ENCODE data around the gene DPM1. TPM values are rescaled to one million over a fixed set of nuclear protein-coding genes. Genes with fewer than 3 reads are reported as not detected.

The DPM1 gene
- total and polyA plus RNA-seq, 2 of the 8 experiments (the other 6 are each of a cell fraction or from before 2014, with no cell fraction given): 42.3 to 57.0 TPM

GRCh38 chr20:50885068-50885467 is 73.3 kb downstream of the DPM1 start:
- H2AFZ ChIP-seq (ENCODE audit: low read length): no peak overlapping the region
- no peaks in the 10 kb centered on the region for H3K4me1 ChIP-seq (replicated peaks in 1 of 4; ENCODE audit: control insufficient read depth in 3 of 4, insufficient read depth in 4 of 4, low read length in 3 of 4)
- CTCF ChIA-PET (ENCODE audit: partially characterized antibody): interaction anchor here (0.6 to 3.4 kb wide), 7 partner anchors 13 to 92 kb away, joined by 3 to 8 read pairs (median 4); partner anchors contain the start of gene BCAS4
- H3K79me1 ChIP-seq (ENCODE audit: low read depth, low read length): no peaks in the 10 kb centered on the region; the same call in 1 of the 2 replicates
- H3K4ac ChIP-seq (replicated peaks; ENCODE audit: insufficient read length, low read depth, low read length): no peak overlapping the region
- H2BK20ac ChIP-seq (ENCODE audit: low read length): no peak overlapping the region
- no peak overlapping the region for H3K27ac ChIP-seq (ENCODE audit: low read depth, low read length)
- no peak overlapping the region for H3K23ac ChIP-seq (ENCODE audit: insufficient read length)
- no peak overlapping the region for H4K91ac ChIP-seq (replicated peaks; ENCODE audit: insufficient read length, low read length)
- H2BK15ac ChIP-seq (ENCODE audit: low read length): no peak overlapping the region
- no peak overlapping the region for H3K56ac ChIP-seq (replicated peaks; ENCODE audit: insufficient read length, low read depth, low read length)
- H3K9me3 ChIP-seq (ENCODE audit: insufficient read depth in 2 of 2, low read depth in 1 of 2, low read length in 1 of 2): no peaks in the 10 kb centered on the region
- no peak overlapping the region for H2BK5ac ChIP-seq (ENCODE audit: low read depth, low read length)
- DNase-seq (ENCODE audit: low read depth in 1 of 2, low spot score in 2 of 2) (no peak), FAIRE-seq (no peak)
- 84% methylated on average over 7 of the region's 7 CpGs; no CpG with 5 or more reads in 1 of the 2 experiments for WGBS, 2 experiments (ENCODE audit: extremely low coverage in 1 of 2, insufficient coverage in 1 of 2, insufficient read length in 1 of 2, insufficient replicate concordance in 2 of 2, low coverage in 1 of 2, low lambda C conversion rate in 2 of 2, missing lambda C conversion rate in 1 of 2)
- no peak overlapping the region for H3K4me3 ChIP-seq (ENCODE audit: extremely low read depth in 1 of 4, insufficient read depth in 2 of 4, low read depth in 3 of 4, low read length in 4 of 4)
- POLR2A ChIA-PET (ENCODE audit: partially characterized antibody): interaction anchor here (0.5 to 9.7 kb wide), 13 partner anchors 8 to 86 kb away, joined by 3 to 87 read pairs (median 4); partner anchors contain the start of gene ADNP
- H3K4me2 ChIP-seq (ENCODE audit: insufficient read depth in 1 of 2, low read depth in 2 of 2, low read length in 2 of 2): no peak overlapping the region
- TF ChIP-seq ZNF274 (IDR thresholded peaks at IDR 0.05; ENCODE audit: borderline replicate concordance, extremely low read depth, low read length): no peak
- 0 out of 2 replicates have a peak, but pooled peaks have one; percentile 33 for TF ChIP-seq POLR2AphosphoS5 (IDR thresholded peaks at IDR 0.05; ENCODE audit: low read depth, low read length)
- peaks cover 3 to 16% (median 7%) of the 10 kb centered on the region in 4 experiments; a peak in 4 of 8 replicates for H3K36me3 ChIP-seq (ENCODE audit: control insufficient read depth in 2 of 4, insufficient read depth in 4 of 4, low read length in 3 of 4)
- no peaks in the 10 kb centered on the region for H3K79me2 ChIP-seq (ENCODE audit: control insufficient read depth in 1 of 2, insufficient read depth in 2 of 2, low read length in 2 of 2)
- H4K8ac ChIP-seq (ENCODE audit: extremely low read depth, insufficient read depth, low read length): peak overlapping the region; percentile 11; the same call in 1 of the 2 replicates
- H2BK12ac ChIP-seq (ENCODE audit: low read depth, low read length): no peak overlapping the region
- H4K5ac ChIP-seq (ENCODE audit: insufficient read length, low read depth, low read length): no peak overlapping the region
- peaks cover 1 to 3% of the 10 kb centered on the region in 2 experiments for H4K20me1 ChIP-seq (replicated peaks in 1 of 2; ENCODE audit: control insufficient read depth in 1 of 2, insufficient read depth in 2 of 2, low read length in 2 of 2)
- H3K27me3 ChIP-seq (replicated peaks in 1 of 4; ENCODE audit: control insufficient read depth in 3 of 4, extremely low read depth in 1 of 4, insufficient read depth in 3 of 4, low read length in 3 of 4): no peaks in the 10 kb centered on the region
- H2AK5ac ChIP-seq (ENCODE audit: low read depth, low read length): no peak overlapping the region
- H3K18ac ChIP-seq (ENCODE audit: extremely low read depth, low read length): no peak overlapping the region
- H3K14ac ChIP-seq (ENCODE audit: insufficient read length): no peak overlapping the region
- no peaks in the 10 kb centered on the region for H3K23me2 ChIP-seq (ENCODE audit: low read depth, low read length)
- no peak overlapping the region for H2BK120ac ChIP-seq (replicated peaks; ENCODE audit: low read depth, low read length)
- H3K9ac ChIP-seq (replicated peaks in 1 of 4; ENCODE audit: extremely low read depth in 1 of 4, low read depth in 3 of 4, low read length in 3 of 4): no peak overlapping the region; a peak in 1 of 7 replicates

Other genes with a start within 250 kb of the DPM1 start
- gene PARD6B, start 227.0 kb downstream of the DPM1 start, total RNA-seq (2021; fragmentation: NEBNext Ultra II Directional; extraction: Animal tissue kit (Norgen Biotek cat#: 25700)): 27.3 and 34.1 TPM in 2 replicates
- 3.3 and 5.2 TPM in 2 replicates for gene PARD6B, start 227.0 kb downstream of the DPM1 start, polyA plus RNA-seq (2011; rRNA removed)
- gene BCAS4, start 163.5 kb downstream of the DPM1 start, total RNA-seq (2021; fragmentation: NEBNext Ultra II Directional; extraction: Animal tissue kit (Norgen Biotek cat#: 25700)): 21.2 and 21.4 TPM in 2 replicates
- 22.4 and 23.6 TPM in 2 replicates for gene BCAS4, start 163.5 kb downstream of the DPM1 start, polyA plus RNA-seq (2011; rRNA removed)
- 123 and 129 TPM in 2 replicates for gene ADNP, start 27.1 kb downstream of the DPM1 start, total RNA-seq (2021; fragmentation: NEBNext Ultra II Directional; extraction: Animal tissue kit (Norgen Biotek cat#: 25700))
- gene ADNP, start 27.1 kb downstream of the DPM1 start, polyA plus RNA-seq (2011; rRNA removed): 21.1 and 31.6 TPM in 2 replicates
- gene MOCS3, start 286 bp upstream of the DPM1 start, total RNA-seq (2021; fragmentation: NEBNext Ultra II Directional; extraction: Animal tissue kit (Norgen Biotek cat#: 25700)): 6.1 and 6.3 TPM in 2 replicates
- gene MOCS3, start 286 bp upstream of the DPM1 start, polyA plus RNA-seq (2011; rRNA removed): 6.2 and 8.1 TPM in 2 replicates
- gene KCNG1, start 64.6 kb upstream of the DPM1 start, total RNA-seq (2021; fragmentation: NEBNext Ultra II Directional; extraction: Animal tissue kit (Norgen Biotek cat#: 25700)): 16.0 and 17.2 TPM in 2 replicates
- gene KCNG1, start 64.6 kb upstream of the DPM1 start, polyA plus RNA-seq (2011; rRNA removed): 18.0 and 35.0 TPM in 2 replicates